Suprapubic skin (tissue), 4 donors: ENCODE data around the gene NCOA5. TPM values are rescaled to one million over a fixed set of nuclear protein-coding genes. Genes with fewer than 3 reads are reported as not detected.

Experiments
- DNase-seq, 2 donors: peaks; one replicate each; pipeline ENCODE4 v3.0.0-alpha.2; 2019; ENCODE audit warnings: low spot score in 2 of 2
- H3K27ac ChIP-seq: fragments of 200-600 bp; sonication (generic); one replicate; pipeline ENCODE4 v1.5.1; 2019
- H3K27me3 ChIP-seq: fragments of 200-600 bp; sonication (generic); one replicate; pipeline ENCODE4 v1.5.1; 2019
- H3K36me3 ChIP-seq: fragments of 200-600 bp; sonication (generic); one replicate; pipeline ENCODE4 v1.5.1; 2019
- H3K4me1 ChIP-seq: fragments of 200-600 bp; sonication (generic); one replicate; pipeline ENCODE4 v1.5.1; 2019
- H3K4me3 ChIP-seq: fragments of 200-600 bp; sonication (generic); one replicate; pipeline ENCODE4 v1.5.1; 2019; ENCODE audit warnings: mild to moderate bottlenecking
- H3K9me3 ChIP-seq: fragments of 200-600 bp; sonication (generic); one replicate; pipeline ENCODE4 v1.5.1; 2019
- CTCF ChIP-seq, 2 donors: fragments of 200-600 bp in 1 of 2; fragments of 450-650 bp in 1 of 2; sonication (generic) in 1 of 2; IDR thresholded peaks; one replicate each; pipeline ENCODE4 v1.5.1; 2016 to 2019; ENCODE audit warnings: antibody characterized with exemption in 2 of 2, mild to moderate bottlenecking in 1 of 2, moderate library complexity in 1 of 2
- EP300 ChIP-seq: sonication (generic); formaldehyde crosslinking; IDR thresholded peaks from one replicate; pipeline ENCODE4 v1.6.1; 2017; ENCODE audit warnings: antibody characterized with exemption
- POLR2A ChIP-seq, 2 donors: fragments of 450-650 bp; IDR thresholded peaks; one replicate each; pipeline ENCODE4 v1.6.1; 2017; ENCODE audit warnings: antibody characterized with exemption in 2 of 2, mild to moderate bottlenecking in 2 of 2, moderate library complexity in 2 of 2
- POLR2AphosphoS5 ChIP-seq, 3 donors: sonication (generic); formaldehyde crosslinking; IDR thresholded peaks; one replicate each; pipeline ENCODE4 v1.6.1; 2017; ENCODE audit warnings: antibody characterized with exemption in 3 of 3
- WGBS: methylation state at CpG from one replicate; pipeline ENCODE4 v1.1.5; 2018; 5-methylcytosine and 5-hydroxymethylcytosine counted together
- total RNA-seq, 4 donors: library from RNA; depleted of rRNA; stranded (reverse); fragments of >200 nt; gene quantifications; one replicate each; pipeline ENCODE4 v1.1.0, GENCODE V29; 2016

Gene NCOA5
- total RNA-seq, 4 donors from 2014 or later = 23.2 to 30.1 (median 25.2) TPM

DNA sequence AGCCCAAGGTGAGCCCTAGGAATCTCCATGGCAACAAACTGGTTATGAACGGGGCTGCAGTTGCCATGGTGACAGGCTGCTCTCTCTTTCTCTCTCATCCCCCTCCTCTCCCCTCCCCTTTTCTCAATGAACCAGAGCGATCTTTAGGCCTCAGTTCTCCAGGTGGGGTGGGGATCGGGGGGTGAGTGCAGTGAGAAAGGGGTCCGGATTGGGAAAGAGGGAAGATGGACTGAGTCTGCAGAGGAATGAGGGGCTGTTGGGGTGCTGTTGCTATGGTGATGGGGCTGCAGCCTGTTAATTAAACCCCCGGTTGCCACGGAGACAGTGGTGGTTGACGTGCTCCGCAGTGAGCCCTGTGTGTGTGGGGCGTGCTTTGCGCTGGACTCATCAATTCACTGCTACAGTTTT is 64.4 kb downstream of the NCOA5 start:
- WGBS = 53% methylated on average over 10 of the region's 10 CpGs
- Histone ChIP-seq H3K36me3 (no peaks in the 10 kb centered on the region), H3K9me3 (no peaks in the 10 kb centered on the region), H3K27me3 (peaks cover 98% of the 10 kb centered on the region), H3K27ac (no peak overlapping the region), H3K4me3 (no peak overlapping the region), H3K4me1 (peaks cover 19% of the 10 kb centered on the region)
- DNase-seq = no peak
- TF ChIP-seq POLR2A (IDR thresholded peaks at IDR 0.05) = no peak
- TF ChIP-seq CTCF (IDR thresholded peaks at IDR 0.05) = no peak
- TF ChIP-seq POLR2AphosphoS5 (IDR thresholded peaks at IDR 0.05) = no peak
- TF ChIP-seq EP300 = no peak

DNA sequence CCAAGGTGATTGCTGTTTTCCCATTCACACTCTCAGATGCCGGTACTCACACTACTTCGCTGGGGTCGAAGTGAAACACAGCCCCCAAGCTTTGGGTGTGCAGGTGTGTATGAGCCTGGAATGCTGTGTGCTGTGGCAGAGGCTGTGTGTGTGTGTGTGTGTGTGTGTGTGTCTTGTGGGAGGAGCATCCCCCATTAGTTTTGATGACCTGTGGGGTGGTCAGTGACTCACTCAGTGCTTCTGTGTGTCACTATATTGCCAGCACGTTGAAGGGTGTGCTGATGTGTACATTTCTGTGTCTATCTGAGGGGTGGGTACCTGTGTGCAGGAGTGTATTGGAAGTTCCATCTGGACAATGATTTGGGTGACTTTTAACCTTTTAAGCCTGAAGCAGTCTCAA is 65.8 kb downstream of the NCOA5 start:
- Histone ChIP-seq H3K27me3 (peaks cover 90% of the 10 kb centered on the region), H3K36me3 (no peaks in the 10 kb centered on the region), H3K27ac (no peak overlapping the region), H3K4me3 (no peak overlapping the region), H3K9me3 (no peaks in the 10 kb centered on the region), H3K4me1 (peaks cover 19% of the 10 kb centered on the region)
- DNase-seq = no peak
- TF ChIP-seq EP300 = no peak
- no peak for TF ChIP-seq CTCF (IDR thresholded peaks at IDR 0.05)
- TF ChIP-seq POLR2A (IDR thresholded peaks at IDR 0.05) = no peak
- no peak for TF ChIP-seq POLR2AphosphoS5 (IDR thresholded peaks at IDR 0.05)
- WGBS = 60% methylated on average over 4 of the region's 4 CpGs

- no peak for DNase-seq
- H3K4me3 ChIP-seq = no peak overlapping the region
These were observed 66.6 kb downstream of the NCOA5 start for GRCh38 chr20:46023148-46023484.

GRCh38 chr20:46022411-46023147 is 67.2 kb downstream of the NCOA5 start:
- TF ChIP-seq CTCF (IDR thresholded peaks at IDR 0.05) (peak; percentile 14 to 73), POLR2AphosphoS5 (IDR thresholded peaks at IDR 0.05) (no peak)
- Histone ChIP-seq H3K27me3 (peaks cover 78% of the 10 kb centered on the region), H3K27ac (no peak overlapping the region), H3K9me3 (no peaks in the 10 kb centered on the region), H3K4me3 (peak overlapping the region; percentile 40), H3K4me1 (peaks cover 19% of the 10 kb centered on the region), H3K36me3 (no peaks in the 10 kb centered on the region)
- WGBS = 0% methylated on average over 31 of the region's 37 CpGs
- DNase-seq = no peak

More at GRCh38 chr20:46023148-46023484, 66.6 kb downstream of the NCOA5 start:
- H3K9me3 ChIP-seq = no peaks in the 10 kb centered on the region
- H3K27me3 ChIP-seq = peaks cover 81% of the 10 kb centered on the region
- TF ChIP-seq EP300 (no peak), CTCF (IDR thresholded peaks at IDR 0.05) (no peak), POLR2A (IDR thresholded peaks at IDR 0.05) (no peak), POLR2AphosphoS5 (IDR thresholded peaks at IDR 0.05) (no peak)
- H3K36me3 ChIP-seq = no peaks in the 10 kb centered on the region
- H3K27ac ChIP-seq = no peak overlapping the region
- H3K4me1 ChIP-seq = peaks cover 19% of the 10 kb centered on the region
- whole genome bisulfite sequencing = 36% methylated on average over 8 of the region's 8 CpGs

DNA sequence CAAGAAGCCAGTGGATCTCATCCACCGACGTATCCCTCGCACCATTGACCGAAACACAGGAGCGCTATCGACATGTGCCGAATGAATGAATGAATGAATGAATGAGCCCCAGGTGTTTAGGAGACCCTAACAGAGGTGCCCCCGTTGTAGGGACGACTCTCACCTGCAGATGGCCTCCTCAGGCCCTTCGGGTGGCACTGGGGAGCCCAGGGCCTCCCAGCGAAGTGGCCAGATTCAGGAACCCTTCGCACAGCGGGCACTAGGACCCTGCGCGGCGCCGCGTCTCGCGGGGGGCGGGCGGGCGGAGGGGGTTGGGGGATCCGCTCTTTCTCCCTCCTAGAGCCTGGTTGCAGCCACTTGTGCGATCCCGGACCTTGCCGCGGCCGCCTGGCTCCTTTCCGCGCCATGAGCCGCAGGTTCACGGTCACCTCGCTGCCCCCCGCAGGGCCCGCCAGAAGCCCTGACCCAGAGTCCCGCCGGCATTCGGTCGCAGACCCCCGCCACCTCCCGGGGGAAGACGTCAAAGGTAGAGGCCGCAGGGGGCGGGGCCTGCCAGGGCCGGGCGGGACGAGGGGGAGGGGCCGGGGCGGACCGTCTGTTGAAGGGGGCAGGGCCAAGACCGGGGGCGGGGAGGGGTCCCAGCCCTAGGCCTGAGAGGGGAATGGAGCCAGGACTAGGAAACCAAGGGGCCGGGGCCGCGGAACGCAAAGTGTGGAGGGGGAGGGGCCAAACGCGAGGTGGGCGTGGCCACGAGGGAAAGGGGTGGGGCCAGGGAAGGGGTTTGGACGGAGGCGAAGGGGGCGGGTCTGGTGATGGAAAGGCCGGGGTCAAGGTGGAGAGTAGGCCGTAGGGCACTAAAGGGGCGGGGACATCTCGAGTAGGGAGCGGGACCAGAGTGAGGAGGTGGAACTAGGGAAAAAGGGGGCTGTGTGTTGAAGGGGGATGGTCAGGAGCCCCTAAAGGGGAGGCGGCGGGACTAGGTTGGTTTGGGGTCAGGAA is 68.1 kb downstream of the NCOA5 start:
- no peak for DNase-seq
- H3K27ac ChIP-seq = no peak overlapping the region

More for the DNA sequence above, 68.1 kb downstream of the NCOA5 start:
- 13% methylated on average over 49 of the region's 71 CpGs for WGBS
- H3K27me3 ChIP-seq = peaks cover 69% of the 10 kb centered on the region
- peak overlapping the region; percentile 40 for H3K4me3 ChIP-seq
- TF ChIP-seq POLR2AphosphoS5 (IDR thresholded peaks at IDR 0.05) = no peak
- H3K4me1 ChIP-seq = peaks cover 19% of the 10 kb centered on the region
- no peaks in the 10 kb centered on the region for H3K36me3 ChIP-seq
- no peaks in the 10 kb centered on the region for H3K9me3 ChIP-seq
